Transverse colon (tissue), 4 donors: ENCODE results near the gene PSMC3IP.

Experiments
- POLR2A ChIP-seq: fragments of 450-650 bp; IDR thresholded peaks from one replicate; pipeline ENCODE4 v1.6.1; 2016; ENCODE audit warnings: antibody characterized with exemption, mild to moderate bottlenecking, moderate library complexity
- POLR2AphosphoS5 ChIP-seq, 3 donors: sonication (generic); formaldehyde crosslinking; IDR thresholded peaks; one replicate each; pipeline ENCODE4 v1.6.1; 2016; ENCODE audit warnings: antibody characterized with exemption in 3 of 3
- TF ChIP-seq, protein P1 (sequence below), 5 experiments: fragments of 200-600 bp in 3 of 5; fragments of 450-650 bp in 2 of 5; sonication (generic) in 3 of 5; IDR thresholded peaks; 1 replicate in 2 of 5; 2 replicates in 3 of 5; pipeline ENCODE4 v1.5.1; 2016 to 2017; ENCODE audit warnings: antibody characterized with exemption in 5 of 5, inconsistent platforms in 3 of 5, mild to moderate bottlenecking in 2 of 5, moderate library complexity in 1 of 5

DNA sequence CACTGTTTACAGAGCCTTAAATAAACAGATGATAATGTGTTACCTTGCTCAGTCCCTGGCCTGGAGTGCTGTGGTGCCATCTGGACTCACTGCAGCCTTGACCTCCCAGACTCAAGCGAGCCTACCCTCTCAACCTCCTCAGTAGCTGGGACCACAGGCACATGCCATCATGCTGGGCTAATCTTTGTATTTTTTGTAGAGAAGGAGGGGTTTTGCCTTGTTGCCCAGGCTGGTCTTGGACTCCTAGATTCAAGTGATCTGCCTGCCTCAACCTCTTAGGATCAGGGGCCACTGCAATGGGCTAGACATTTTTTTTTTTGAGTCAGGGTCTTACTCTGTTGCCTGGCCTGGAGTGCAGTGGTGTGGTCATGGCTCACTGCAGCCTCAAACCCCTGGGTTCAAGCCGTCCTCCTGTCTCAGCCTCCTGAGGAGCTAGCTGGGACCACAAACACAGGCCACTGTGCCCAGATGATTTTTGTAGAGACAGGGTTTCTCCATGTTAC, 46.5 kb downstream of the PSMC3IP start:
- no peak for TF ChIP-seq POLR2AphosphoS5 (IDR thresholded peaks at IDR 0.05)
- TF ChIP-seq, protein P1, sequence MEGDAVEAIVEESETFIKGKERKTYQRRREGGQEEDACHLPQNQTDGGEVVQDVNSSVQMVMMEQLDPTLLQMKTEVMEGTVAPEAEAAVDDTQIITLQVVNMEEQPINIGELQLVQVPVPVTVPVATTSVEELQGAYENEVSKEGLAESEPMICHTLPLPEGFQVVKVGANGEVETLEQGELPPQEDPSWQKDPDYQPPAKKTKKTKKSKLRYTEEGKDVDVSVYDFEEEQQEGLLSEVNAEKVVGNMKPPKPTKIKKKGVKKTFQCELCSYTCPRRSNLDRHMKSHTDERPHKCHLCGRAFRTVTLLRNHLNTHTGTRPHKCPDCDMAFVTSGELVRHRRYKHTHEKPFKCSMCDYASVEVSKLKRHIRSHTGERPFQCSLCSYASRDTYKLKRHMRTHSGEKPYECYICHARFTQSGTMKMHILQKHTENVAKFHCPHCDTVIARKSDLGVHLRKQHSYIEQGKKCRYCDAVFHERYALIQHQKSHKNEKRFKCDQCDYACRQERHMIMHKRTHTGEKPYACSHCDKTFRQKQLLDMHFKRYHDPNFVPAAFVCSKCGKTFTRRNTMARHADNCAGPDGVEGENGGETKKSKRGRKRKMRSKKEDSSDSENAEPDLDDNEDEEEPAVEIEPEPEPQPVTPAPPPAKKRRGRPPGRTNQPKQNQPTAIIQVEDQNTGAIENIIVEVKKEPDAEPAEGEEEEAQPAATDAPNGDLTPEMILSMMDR (IDR thresholded peaks at IDR 0.05) = no peak
- no peak for TF ChIP-seq POLR2A
